Measurements from ENCODE around the gene GPR142. TPM values are rescaled to one million over a fixed set of nuclear protein-coding genes. Genes with fewer than 3 reads are reported as not detected.
"Not testable (repeated sequence)": the region's sequence is repeated elsewhere in the genome, so short reads cannot be mapped to it uniquely, and the experiment has no call there.

GPR142 gene
- total RNA-seq, 1 donor from 2014 or later, result 0.20 TPM

DNA sequence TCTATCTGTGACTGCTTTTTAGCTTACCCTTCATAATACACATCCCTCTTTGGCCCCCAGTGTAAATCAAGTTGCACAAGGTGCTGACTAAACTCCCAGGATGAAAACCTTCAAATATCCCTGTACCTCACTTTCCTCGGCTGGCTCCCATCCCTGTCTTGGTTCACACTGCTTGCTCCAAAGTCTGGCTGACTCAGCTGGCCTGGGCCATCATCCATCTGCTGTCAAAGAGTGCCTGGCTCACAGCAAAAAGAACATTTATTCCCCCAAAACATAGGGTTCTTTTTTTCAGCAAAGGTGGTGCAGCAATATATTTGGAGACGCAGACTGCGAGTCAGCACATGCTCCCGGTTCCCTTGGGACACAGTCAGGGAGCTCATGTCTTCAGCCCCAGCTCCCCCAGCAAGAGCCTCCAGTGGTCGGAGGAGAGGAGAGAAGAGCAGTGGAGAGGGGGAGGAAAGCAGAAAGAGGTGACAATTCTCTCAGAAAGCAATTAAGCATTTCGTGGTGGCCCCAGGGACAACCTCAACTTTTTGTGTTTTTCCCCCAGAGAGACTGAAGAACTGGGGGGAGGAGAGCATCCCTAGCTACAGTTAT is 26.1 kb downstream of the GPR142 start:
- DNase-seq (ENCODE audit: low spot score), result no peak

DNA sequence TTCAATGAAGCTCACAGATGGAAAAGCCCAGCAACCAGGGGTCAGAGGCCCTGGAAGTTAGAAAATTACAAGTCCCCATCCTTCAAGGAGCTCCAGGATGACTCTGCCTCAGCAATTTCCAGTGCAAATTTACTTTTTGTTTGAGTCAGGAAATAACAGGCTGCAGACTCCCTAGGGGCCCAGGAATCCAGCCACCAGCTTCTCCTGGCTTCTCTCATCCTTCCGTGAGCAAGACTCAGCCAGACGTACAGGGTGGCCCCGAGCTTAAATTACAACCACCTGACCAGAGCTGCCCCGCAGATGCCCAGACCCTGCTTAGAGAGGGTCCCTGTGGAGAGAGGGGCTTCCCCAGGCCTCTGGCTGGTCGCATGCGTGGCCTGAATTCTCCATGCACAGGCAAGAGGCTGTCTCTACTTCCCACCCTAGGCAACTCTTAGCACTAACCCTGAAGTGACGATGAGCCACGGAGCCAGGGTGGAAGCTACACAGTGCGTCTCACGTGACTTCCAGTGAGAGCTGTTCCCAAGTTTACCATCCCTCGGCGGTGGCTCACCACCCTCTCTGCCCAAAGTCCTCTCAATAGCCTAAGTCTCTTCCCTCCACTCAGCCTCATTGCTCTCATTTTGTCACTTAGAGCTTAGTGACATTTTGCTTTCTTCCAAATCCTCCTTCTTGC is 27.1 kb downstream of the GPR142 start:
- no peak for DNase-seq (ENCODE audit: low spot score)

DNA sequence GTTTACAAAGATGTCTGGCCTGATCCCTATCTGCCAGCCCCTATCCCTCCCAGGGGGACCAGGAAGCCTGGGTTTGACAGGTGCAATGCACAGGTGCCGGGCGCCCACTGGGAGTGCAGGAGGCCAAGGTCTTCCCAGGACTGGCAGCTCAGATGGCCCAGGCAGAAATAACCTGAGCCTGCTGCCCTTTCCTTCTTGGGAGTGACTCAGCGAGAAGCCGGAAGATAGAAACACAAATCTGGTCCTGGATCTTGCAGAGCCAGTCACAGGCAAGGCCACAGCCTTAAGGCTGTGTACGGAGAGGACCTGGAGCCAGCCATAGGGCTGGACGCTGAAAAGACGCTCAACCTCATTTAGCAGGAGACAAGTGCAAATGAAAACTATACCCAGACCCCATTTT is 27.7 kb downstream of the GPR142 start:
- DNase-seq (ENCODE audit: low spot score), result no peak

DNA sequence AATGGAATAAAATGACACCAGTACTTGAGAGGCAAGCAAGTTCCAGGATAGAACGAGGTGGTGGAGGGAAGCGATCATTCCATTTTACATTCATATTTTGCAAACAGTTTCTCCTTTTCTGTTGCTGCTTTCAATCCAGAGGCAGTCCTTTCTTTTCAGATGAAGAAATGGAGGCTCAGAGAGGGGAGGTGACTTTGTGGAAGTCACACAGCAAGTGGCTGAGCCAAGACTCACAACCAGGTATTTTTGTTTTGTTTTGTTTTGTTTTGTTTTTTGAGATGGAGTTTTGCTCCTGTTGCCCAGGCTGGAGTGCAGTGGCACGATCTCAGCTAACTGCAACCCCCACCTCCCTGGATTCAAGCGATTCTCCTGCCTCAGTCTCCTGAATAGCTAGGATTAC is 29.3 kb downstream of the GPR142 start:
- no peak for DNase-seq (ENCODE audit: low spot score)

DNA sequence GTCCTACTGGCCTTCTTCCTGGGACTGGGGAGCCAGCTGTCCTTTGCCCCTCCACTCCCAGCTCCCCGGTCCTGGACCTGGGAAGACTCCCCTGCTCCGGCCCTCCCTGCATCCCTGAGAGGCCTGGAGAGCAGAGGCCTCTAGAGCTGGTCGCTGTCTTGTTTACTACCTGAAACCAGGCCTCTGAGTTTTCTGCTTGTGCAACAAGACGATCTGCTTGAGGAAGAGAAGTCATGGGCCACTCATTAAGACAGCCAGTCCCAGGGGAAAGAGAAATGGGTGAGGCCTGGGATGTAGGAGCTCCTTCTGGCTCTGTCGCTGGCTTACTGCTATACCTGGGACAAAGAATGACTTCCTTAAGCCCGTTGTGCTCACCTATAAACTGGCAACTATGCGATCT is 34.7 kb downstream of the GPR142 start:
- no peak for DNase-seq (ENCODE audit: low spot score)

DNA sequence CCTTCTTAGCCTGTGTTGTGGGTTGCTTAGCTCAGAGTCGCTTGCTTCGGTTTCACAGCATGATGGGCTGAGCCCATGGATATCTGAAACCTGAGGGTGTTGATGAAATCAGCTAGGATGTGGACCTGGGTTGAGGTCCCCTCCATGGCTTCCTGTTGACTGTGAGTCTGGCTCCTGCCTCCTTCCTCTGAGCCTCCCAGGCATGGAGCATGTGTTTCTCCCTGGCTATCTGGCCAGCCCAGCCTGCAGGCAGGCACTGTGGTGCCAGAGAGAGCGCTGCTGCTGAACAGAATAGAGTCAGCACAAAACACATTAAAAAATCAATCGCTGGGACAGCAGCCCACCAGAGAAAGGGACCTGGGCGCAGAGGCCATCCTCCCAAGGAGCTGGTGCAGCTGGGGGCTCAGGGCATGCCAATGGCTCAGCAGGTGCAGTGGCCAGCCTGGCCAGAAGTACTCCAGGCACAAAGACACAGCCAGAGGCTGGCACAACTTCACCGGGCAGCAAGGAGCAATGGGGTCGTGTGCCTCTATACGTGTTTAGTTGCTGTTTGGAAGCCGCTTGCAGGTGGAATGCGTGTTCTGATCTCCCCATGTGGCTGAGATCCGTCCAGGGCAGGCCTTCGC is 36.3 kb downstream of the GPR142 start:
- no peak for DNase-seq (ENCODE audit: low spot score)

DNA sequence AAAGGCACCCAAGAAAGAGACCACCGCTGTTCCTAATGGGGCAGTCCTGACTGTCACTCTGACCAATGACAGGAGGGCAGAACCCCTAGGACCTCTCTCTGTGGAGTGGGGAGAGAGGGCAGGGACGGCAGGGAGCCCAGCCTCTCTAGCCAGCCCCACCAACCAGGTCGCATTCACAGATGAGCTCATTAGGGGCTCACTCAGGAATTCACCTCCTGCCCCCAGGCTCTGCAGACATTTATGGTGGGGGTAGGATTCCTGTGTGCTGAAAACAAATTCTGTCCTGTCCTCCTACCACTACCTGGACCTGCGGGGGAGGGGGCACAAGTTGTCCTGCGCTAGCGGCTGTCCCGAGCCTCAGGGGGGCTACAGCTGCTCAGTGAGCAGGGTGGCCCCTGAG is 36.9 kb downstream of the GPR142 start:
- no peak for DNase-seq (ENCODE audit: low spot score)

DNA sequence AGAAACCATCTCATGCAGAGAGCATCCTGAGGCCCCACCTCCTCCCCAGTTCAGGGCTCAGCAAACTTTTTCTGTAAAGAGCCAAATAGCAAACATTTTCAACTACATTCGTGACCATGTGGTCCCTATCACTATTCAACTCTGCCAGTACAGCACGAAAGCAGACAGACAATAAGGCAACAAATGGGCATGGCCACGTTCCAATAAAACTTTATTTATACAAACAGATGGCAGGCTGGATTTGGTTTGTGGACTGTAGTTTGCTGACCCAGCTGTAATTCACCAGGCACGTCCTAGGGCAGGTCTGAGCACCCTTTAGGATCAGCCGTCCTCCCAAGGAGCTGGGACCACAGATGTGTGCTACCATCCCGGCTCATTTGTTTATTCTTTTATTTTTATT is 37.5 kb downstream of the GPR142 start:
- no peak for DNase-seq (ENCODE audit: low spot score)

DNA sequence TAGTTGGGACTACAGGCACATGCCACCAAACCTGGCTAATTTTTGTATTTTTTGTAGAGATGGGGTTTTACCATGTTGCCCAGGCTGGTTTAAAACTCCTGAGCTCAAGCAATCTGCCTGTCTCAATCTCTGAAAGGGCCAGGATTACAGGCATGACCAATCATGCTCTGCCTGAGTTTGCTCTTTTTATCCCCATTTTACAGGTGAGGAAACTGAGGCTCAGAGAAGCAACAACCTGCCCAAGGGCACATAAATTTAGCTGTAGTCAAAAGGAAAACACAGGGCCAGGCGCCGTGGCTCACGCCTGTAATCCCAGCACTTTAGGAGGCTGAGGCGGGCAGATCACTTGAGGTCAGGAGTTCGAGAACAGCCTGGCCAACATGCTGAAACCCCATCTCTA is 38.0 kb downstream of the GPR142 start:
- not testable (repeated sequence) for DNase-seq (ENCODE audit: low spot score)

DNA sequence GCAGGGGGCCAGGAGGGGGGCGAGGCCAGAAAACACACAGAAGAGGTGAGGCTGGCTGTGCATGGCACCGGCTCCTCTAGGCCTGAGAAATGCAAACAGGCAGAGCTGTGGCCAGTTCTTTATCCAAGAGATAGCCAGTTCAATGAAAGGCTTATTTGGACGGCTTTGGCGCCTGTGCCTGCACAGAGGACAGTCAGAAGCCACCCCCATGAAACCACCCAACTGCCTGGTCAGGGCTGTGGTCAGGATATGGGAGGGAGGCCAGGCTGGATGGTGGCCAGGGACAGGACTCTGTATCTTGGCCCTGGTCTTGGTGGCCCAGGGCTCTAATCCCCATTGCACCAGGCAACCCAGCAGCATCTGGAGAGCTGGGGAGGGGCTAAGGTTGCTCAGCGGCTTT is 40.1 kb downstream of the GPR142 start:
- DNase-seq (ENCODE audit: low spot score), result no peak

DNA sequence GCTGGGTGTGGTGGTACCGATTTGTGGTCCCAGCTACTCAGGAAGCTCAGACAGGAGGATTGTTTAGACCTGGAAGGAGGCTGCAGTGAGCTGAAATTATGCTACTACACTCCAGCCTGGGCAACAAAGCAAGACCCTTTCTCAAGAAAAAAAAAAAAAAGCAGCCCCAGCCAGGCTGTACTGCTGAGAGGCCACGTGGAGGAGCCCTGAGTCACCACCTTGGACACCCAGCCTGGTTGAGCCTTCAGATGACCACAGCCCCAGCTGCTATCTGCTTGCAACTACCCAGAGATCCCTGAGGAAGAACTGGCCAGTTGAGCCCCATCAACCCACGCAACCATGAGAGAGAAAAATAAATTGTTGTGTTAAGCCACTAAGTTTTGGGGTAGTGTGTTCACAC is 41.0 kb downstream of the GPR142 start:
- DNase-seq (ENCODE audit: low spot score), result no peak

DNA sequence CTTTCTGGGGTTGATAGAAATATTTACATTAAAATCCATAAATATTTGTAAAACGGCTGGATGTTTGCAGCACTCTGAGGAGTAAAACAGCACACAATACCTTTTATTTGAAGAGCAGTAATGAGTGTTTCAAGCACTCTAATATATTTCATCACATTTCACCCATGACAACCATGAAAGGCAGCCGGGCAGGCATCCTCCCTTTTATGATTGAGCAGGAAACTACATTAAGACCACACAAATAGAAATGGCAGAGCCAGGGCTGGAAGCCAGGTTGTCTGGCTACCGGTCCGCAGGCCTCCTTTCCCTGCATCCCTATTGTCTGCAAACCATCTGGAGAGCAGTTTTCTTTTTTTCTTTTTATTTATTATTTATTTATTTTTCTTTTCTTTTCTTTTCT is 41.5 kb downstream of the GPR142 start:
- no peak for DNase-seq (ENCODE audit: low spot score)

DNA sequence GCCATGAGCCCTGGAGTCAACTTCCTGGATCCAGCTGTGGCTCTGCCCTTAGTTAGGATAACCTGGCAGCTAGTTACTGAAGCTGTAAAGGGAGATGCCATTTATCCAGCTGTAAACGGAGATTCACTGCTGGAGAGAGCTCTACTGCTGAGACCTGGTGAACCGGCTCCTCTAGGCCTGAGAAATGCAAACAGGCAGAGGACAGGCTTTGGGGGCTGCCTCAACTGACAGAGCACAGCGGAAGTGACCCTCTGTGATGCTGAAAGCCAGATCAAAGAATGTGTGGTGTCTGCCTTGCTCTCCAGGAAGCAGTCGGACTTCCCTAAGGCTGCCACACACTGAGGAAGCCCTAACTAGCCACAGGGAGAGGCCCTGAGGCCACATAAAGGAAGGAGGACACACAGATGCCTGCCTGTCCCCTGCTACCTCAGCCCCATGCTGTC is 42.7 kb downstream of the GPR142 start:
- no peak for DNase-seq (ENCODE audit: low spot score)

DNA sequence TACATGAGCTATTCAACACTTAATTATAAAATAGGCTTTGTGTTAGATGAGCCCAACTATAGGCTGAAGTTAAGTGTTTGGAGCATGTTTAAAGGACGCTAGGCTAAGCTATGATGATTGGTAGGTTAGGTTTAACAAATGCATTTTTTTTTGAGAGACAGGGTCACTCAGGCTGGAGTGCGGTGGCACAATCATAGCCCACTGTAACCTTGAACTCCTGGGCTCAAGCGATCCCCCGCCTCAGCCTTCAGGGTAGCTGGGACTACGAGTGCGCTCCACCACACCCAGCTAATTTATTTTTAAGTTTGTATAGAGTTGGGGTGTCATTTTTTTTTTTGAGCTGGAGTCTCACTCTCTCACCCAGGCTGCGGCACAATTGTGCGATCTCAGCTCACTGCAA is 45.3 kb downstream of the GPR142 start:
- DNase-seq (ENCODE audit: low spot score), result no peak

DNA sequence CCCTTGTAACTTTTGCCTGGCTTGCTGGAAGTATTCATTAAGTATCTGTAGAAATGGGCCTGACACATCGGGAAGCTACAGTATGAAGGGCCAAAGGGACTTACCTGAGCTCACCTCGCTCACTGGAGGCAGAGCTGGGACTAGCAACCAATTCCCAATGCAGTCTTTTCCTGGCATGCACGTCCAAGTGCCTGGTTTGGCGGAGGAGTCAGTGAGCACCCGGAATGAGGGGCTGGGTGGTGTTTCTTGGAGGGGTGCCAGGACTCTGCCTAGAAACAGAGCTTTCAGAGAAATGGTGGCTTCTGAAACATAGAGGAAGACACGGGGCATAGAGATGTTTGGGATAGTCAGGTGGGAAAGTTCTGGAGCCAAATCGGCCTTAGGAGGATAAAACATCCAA is 46.2 kb downstream of the GPR142 start:
- no peak for DNase-seq (ENCODE audit: low spot score)

DNA sequence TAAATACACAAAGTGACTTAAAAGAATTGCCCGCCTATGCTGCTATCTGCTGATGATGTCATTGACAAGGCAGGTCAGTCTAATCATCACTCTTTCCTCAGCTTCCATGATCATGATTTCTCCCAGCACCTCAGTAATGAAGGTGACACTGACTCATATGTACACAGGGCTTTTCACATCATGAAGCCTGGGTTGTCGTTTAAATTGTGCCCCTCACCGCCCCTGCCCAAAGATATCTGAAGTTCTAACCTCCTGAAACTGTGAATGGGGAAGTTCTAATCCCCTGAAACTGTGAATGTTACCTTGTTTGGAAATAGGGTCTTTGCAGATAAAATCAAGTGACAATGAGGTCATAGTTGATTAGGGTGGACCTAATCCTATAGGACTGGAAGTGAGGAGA is 47.2 kb downstream of the GPR142 start:
- no peak for DNase-seq (ENCODE audit: low spot score)

DNA sequence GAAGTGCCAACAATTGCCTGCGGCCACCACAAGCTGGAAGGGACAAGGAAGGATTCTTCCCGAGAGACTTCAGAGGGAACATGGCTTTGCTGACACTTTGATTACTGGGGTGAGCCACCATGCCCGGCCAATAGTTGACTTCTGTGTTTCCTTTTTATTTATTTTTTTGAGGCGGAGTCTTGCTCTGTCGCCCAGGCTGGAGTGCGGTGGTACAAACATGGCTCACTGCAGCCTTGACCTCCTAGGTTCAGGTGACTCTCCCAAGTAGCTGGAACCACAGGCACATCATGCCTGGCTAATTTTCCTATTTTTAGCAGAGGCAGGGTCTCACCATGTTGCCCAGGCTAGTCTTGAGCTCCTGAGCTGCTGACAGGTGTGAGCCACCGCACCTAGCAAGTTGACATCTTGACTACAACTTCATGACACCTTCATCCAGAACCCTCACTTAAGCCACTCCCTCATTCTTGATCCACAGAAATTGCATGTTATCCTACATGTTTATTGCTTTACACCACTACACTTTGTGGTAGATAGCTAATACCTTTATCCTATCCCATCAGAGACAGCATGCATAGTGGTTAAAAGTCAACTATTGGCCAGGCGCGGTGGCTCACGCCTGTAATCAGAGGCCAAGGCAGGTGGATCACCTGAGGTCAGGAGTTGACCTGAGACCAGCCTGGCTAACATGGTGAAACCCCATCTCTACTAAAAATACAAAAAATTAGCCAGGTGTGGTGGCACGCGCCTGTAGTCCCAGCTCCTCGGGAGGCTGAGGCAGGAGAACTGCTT is 48.5 kb downstream of the GPR142 start:
- no peak for DNase-seq (ENCODE audit: low spot score)

DNA sequence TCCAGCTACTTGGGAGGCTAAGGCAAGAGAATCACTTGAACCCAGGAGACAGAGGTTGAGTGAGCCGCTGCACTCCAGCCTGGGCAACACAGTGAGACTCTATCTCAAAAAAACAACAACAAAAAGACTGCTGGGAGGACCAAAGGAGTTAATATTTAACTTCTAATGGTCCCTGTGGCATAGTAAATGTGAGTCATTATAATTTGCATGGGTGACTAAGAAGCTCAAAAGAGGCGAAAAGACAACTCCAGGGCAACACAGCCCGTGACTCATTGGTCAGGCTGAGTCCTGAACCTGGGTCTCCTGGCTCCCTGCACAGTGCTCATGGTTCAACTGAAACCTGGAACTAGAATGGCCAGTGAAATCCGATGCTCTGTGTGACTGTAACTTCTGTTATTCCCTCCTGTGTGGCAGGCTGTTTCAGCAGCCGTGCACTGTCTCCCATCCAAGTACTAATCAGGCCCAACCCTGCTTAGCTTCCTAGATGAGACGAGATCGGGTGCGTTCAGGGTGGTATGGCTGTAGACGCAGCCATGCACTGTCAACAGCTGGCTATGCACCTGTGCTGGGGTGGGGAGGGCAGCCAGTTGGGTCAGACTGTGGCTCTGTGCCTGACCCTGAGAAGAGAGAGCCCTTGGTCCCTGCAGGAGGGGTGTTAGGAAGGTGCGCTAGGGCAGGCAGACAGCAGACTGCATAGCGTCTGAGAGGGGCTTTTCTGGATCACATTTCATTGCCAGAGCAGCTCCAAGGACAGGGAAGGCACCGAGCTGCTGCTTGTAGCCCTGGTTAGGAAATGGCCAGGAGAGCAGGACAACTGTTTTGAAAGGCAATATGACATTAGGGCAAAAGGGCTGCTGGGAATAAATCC is 50.1 kb downstream of the GPR142 start:
- no peak for DNase-seq (ENCODE audit: low spot score)

DNA sequence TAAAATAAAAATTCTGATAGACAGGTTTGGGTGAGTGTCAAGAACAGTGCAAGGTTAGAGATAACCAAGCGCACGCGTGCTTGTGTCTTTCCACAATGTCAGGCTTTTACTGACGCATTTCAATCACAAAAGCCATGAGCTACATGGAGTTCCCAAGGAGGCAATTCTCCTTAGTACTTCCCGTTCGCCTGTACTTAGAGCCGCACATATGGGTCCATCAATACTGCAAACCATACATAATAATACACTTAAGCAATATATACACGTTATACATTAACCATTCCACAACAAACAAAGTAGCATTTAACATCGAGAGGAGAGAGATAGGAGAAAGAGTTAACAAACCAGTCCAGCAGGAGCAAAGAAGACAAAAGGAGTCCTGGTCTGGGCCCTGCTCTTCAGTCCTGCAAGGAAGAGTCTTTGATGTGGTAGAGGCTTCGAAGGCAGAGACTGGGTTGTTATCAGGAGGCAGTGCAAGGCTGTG is 52.7 kb downstream of the GPR142 start:
- DNase-seq (ENCODE audit: low spot score), result no peak

All from mucosa of gallbladder (tissue), 1 donor.